ENCODE data around the gene USP48.
"Not testable (repeated sequence)": the region's sequence is repeated elsewhere in the genome, so short reads cannot be mapped to it uniquely, and the experiment has no call there.

USP48 gene

DNA sequence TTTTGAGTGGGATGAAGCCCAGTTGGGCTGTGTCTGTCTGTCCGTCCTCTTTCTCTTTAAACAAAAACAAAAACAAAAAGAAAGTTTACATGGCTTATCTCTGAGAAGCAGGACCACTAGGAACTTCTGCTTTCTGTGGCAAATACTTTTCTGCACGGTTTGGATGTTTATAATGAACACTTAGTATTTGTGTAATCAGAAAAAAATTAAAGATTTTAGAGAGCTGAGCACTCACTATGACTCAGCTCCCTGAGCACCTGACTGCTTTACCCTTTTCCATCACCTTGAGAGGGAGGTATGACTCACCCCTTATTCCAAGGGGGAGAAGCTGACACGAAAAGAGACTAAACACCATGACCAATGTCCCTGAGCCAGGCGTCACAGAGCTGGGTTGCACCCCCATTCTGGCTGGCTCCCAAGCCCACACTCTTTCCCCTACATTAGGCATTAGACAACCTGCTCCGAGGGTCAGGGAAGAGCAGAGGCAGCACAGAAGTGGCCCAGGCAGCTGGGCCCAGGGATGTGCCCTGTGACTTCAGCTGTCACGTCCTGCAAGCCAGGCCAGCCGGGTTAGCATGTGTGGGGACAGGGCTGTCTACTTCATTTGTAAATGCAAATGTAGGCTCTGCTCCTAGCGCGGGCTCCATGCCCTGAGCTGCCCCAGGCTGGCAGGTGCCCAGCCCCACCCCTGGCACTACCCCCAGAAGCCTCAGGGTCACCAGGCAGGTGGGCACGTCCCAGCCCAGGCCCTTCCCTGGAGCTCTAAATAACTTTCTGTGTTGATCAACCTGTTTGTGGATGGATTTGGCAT lies 144.2 kb downstream of the USP48 start:
- no peak for DNase-seq (ENCODE audit: low read depth, low spot score)

DNA sequence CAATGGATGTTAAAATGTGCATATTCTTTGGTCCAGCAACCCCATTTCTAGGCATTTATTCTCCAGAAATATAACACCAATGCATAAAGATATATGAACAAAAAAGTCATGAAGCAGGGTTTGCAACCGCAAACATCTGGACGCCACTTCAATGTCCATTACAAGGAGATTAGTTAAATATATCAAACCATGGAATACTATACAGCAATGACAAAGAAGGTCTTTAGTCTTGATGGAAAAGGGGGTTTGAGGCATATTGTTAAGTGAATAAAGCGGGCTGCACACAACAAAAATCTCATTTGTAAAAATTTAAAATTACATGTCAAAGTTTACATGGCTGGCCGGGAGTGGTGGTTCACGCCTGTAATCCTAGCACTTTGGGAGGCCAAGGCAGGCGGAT lies 145.4 kb downstream of the USP48 start:
- no peak for DNase-seq (ENCODE audit: low read depth, low spot score)

DNA sequence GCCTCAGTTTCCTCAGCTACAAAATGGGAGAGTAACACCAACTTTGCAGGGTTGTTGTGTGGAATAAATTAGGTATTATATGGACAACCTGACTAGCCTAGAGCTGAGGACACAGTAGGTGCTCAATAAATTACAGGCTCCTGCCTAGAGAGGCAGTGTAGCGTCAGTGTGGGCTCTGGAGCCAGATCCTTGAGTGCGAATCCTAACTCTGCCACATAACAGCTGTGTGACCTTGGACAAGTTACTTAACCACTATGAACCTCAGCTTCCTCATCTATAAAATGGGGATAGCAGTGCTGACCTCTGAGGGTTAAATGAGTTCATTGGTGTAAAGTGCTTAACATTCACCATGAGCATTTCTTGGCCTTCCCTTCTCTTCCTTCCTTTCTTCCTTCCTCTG lies 146.9 kb downstream of the USP48 start:
- no peak for DNase-seq (ENCODE audit: low read depth, low spot score)

DNA sequence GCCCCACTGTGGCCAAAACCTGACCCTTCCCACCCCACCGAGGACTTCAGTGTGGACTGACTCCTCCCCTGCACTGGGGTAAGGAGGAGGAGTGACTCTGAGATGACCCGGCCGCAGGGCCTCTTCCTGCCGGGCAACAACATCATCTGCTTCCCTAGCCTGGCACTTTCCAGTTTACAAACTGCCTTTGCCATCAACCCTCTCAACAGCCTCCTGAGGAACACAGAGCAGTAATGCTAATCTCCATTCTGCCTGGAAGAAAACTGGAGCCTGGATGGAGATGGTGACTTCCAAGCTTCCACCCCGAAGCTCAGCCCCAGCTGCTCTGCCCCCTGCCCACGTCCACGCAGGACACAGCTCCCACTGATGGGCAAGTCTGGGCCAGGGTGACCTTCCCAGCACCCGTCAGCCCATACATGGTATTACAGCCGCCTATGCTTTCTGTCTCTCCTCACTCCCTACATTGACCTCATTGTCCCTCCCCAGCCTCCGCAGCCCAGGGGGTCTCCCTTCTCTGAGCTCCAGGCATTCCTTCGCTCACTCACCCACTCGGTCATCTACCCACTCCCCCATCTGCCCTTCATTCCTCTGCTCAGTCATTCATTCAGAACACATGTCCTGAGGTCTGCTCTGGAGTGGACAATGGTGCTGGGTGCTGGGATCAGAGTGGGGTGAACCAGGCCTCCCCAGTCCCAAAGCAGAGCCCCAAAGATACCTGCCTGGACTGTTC lies 148.0 kb downstream of the USP48 start:
- no peak for DNase-seq (ENCODE audit: low read depth, low spot score)

DNA sequence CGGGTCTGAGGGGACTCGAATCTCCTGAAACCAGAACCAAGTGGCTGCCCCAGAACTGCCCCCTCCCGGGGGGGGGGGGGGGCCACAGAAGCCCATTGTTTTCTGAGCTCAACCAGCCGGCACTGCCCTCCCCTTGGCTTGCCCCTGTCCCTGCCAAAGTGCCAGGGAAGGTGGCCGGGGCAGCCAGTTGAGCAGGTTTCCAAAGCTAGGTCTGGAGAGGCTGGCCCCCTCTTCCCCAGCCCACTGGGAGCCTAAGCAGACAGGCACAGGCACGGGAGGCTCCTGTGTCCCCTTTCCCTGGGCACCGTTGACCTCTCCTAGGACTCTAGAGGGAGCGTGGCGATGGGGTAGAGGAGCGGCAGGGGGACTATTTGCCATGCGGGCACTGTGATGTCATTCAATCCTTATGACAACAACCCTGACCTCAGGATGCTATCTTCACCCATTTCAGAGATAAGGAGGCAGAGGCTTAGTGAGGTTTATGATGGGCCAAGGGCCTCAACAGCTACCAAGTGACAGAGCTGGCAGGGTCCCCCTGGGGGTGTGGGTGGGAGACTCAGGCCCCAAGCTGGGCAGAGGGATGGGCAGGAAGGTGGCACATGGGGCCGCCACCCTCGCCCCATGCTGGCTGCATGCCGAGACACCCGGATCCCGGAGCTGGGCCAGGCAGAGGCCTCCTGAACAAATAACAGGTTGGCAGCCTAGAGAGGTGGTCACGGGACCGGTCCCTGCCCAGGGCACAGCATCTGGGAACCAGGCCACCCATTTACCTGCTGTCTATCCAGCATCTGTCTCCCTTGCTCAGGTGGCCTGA lies 148.8 kb downstream of the USP48 start:
- DNase-seq (ENCODE audit: low read depth, low spot score) = no peak

DNA sequence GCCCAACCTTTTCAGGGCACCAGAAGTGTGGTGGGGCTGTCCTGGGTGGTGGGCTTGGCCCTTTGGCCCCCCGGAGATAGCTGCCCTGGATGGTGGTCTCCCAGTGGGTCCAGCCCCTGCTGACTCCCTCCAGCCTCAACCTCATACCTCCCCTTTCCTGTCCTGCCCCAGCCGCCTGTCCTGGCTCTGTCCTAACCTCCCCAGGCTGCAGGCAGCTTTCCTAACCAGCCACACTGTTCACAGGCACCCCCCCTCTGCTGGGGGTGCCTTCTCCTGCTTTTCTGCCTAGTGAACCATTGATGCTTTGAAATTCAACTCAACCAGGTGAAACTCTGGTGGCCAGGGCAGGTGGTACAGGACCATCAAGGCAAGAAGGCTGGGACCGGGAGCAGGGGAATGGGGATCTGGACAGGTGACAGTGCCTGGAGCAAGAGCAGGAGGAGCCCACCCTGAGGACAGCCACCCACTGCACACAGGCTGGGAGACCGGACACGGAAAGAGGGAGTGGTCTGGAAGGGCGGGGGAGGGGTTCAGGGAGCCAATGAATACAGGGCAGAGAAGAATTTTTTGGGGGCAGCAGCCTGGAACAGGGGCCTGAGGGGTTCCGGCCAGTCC lies 149.7 kb downstream of the USP48 start:
- DNase-seq (ENCODE audit: low read depth, low spot score) = no peak

DNA sequence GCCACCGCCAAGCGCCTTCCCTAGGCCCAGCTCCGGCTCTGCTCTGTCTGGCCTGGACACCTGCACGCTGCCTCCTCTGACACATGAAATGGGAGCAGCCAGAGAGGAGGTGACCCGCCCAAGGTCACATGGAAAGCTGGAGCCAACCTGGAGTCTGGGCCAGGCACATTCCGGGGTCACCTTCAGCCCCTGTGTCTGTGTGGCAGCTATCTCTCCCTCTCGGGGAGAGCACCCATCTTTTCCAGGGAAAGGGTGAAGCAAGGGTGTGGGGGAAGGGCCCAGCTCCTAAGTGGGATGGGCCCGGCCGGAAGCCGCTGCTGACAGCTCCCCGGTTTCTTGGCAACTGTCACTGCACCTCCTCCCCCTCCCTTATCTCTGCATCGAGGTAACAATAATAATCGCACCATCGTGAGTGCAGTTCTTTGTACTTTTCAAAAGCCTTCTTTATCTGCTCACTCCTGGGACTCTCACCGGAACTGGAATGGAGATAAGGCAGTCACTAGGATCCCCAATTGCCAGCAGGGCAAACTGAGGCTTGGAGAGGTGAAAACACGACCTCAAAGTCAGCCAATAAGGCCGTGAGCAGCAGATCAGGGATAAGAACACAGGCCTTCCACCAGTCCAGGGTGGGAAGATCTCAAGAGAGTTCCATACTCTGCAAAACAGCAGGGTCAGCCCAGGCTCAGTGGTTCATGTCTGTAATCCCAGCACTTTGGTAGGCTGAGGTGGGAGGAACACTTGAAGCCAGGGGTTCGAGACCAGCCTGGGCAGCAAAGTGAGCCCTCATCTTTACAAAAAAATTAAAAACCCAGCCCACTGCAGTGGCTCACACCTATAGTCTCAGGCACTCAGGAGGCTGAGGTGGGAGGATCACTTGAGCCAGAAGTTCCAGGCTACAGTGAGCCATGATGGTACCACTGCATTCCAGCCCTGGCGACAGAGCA lies 150.7 kb downstream of the USP48 start:
- no peak for DNase-seq (ENCODE audit: low read depth, low spot score)

DNA sequence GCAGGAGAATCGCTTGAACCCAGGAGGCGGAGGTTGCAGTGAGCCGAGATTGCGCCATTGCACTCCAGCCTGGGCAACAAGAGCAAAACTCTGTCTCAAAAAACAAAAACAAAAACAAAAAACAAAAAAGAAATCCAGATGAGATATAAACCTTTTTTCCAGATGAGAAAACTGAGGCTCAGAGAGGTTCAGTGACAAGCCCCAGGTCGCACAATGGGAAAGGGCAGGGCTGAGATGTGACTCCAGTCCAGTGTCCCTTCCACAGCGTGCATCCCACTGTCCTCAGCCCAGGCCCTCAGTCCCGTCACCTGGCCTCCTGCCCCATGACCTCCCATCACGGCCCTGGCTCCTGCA lies 151.4 kb downstream of the USP48 start:
- DNase-seq (ENCODE audit: low read depth, low spot score) = not testable (repeated sequence)

DNA sequence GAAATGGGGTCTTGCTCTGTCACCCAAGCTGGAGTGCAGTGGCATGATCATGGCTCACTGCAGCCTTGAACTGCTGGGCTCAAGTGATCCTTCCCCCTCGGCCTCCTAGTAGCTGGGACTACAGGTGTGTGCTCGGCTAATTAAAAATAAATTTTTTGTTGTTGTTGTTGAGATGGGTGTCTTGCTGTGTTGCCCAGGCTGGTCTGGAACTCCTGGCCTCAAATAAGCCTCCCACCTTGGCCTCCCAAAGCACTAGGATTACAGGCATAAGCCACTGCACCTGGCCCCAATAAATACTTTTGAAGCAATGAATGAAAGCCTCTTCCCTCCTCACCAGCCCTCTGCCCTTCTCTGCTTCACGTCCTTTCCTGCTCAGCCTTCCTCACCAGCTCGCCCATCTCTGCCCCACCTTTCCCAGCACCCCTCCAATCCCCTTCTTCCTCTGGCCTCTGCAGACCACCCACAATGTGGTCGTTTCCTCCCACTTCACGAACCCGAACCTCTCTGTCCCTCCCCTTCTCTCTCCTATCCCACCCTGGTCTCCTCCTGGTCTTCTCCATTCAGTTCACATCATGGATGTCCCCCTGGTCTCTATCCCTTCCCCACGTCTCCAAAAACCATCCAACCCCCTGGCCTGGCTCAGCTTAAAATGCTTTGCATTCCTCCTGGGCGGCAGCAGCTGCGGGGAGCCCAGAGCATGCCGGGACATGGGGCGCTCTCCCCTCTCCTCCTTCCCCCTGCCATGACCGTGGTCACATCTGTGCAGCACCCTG lies 152.2 kb downstream of the USP48 start:
- no peak for DNase-seq (ENCODE audit: low read depth, low spot score)

DNA sequence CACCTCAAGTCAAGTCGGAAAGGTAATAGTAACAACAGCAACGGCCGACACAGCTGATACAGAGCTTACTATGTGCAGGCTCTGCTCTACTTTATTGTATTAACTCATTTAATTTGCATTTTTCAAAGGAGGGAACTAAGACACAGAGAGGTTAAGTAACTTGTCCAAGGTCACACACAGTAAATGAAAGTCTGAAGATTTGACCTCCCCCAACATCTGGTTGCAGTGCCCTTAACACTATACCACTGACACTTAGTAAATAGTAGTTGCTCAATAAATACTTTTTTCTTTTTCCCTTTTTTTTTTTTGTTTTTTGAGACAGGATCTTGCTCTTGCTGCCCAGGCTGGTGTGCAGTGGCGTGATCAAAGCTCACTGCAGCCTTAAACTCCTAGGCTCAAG lies 153.0 kb downstream of the USP48 start:
- no peak for DNase-seq (ENCODE audit: low read depth, low spot score)

DNA sequence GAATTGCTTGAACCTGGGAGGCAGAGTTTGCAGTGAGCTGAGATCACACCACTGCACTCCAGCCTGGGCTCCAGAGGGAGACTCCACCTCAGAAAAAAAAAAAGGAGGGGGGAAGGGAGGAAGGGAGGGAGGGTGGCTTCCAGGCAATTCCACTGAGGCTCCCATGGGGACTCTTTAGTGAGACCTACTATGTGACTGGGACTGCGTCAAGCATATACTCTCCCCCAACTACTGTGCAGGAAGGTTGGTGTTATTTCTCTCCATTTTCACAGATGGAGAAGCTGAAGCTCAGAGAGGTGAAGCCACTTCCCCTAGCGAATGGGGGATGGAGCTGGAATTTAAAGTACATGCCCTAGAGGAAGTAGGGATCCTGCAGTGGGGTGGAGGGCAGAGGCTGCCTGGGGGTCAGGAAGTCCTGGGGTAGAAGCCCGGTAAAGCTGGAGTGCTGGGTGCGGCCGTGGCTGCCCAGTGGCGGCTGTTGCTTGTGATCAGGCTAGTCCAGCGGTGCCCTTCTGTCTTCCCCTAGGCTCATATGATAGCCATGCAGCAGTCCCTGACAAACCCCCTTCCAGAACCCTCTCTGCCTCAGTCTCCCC lies 154.1 kb downstream of the USP48 start:
- no peak for DNase-seq (ENCODE audit: low read depth, low spot score)
